HUDEP-2 (cell line): Measurements from ENCODE around the gene NUDT21.

Experiments used
- DNase-seq, 76 experiments: peaks; one replicate each; lab custom pipeline; 2025; ENCODE audit not compliant: unreplicated experiment in 76 of 76; lab: John Stamatoyannopoulos, UW

Gene NUDT21

GRCh38 chr16:56463153-56463552 lies 12.0 kb upstream of the NUDT21 start:
- DNase-seq, result no peak

DNA sequence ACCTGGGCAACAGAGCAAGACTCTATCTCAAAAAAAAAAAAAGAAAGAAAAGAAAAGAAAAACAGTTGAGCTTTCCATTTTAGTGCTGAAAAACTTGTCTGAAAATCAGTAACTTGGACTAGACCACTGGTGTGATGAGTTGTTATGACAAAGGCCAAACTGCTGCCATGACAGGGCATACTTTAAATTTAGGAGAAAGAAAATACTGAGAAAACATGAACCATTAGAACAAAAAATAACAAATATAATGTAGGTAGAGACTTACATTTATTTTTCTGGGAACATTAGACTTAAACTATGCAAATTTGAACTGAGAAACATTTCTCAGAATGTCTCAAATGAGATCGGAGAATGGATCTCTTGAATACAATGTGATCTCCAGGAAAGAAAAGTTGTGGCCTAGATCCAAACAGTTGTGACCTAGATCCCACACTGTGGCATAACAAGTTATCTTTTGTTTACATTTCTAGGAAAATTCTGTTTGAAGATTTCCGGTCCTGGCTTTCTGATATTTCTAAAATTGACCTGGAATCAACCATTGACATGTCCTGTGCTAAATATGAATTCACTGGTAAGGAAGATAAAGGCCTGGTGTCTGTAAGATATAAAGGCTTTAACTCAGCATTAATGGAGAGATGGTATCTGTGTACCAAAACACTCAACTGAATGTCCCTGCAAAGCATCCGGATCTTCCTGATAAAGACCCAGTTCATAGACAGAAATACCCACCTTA lies 11.1 kb upstream of the NUDT21 start:
- DNase-seq, result peak in 37 of 76 experiments; percentile 3 to 89 (median 58)

DNA sequence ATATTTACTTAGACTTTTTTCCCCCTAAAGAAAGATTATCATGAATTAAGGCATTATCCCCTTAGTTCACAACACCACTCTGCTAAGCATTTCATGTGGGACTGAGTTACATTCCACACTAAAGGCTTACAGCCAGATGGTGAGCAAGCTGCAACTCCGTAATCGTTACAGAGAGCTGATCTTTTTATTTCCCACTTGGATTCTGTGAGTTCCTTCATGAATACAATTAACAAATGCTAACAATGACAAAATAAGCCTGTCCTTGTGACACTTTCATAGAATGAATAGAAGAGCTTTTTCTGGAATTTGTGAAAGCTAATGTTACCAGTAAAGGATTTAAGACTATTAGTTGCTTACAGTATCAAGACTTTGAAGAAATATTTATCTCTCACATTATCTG lies 9.0 kb upstream of the NUDT21 start:
- DNase-seq, result no peak

DNA sequence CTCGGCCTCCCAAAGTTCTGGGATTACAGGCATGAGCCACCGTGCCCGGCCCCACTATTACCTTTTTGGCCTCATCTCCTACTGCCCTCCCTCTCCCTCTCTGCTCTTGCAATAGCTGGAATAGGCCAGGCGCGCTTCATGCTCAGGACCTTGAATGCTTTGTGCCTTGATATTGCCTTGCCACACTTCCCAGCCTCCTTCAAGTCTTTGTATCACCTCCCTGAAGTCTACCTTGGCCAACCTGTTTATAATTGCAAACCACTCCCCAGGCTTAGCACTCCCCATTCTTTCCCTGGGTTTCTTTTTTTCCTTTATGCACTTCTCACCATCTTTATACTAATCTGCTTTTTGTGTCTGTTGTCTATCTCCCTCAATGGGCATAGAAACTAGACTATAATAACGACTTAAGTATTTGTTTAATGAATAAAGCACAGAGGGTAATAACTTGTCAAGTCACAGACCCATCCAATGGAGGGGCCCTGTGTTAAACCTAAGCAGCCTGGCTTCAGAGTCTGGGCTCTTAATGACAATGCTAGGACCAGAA lies 6.9 kb upstream of the NUDT21 start:
- DNase-seq, result no peak

GRCh38 chr16:56451753-56452689 lies 889 bp upstream of the NUDT21 start:
- DNase-seq, result peak in 17 of 76 experiments; percentile 11 to 70 (median 50)

GRCh38 chr16:56450275-56450985 lies 702 bp downstream of the NUDT21 start:
- peak in 1 of 76 experiments; percentile 10 for DNase-seq

- no peak for DNase-seq
These were observed 3.1 kb downstream of the NUDT21 start for GRCh38 chr16:56448005-56448404.

DNA sequence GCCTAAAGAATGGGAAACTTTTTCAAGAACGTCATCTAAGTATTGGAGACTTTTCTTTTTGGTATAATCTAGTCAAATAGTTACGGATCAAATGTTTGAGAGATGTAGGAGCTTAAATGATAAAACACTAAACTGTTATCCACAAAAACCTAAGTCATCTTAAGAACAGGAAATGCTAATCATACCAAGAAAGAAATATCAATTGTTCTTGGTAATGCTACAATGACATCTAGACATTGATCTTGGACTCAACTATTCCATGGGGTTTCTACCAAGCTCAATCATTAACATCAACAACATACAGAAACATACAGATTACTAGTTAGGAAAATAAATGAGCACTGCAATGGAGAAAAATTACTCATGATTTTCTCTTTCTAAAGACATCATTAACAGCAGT lies 3.8 kb downstream of the NUDT21 start:
- DNase-seq, result no peak

DNA sequence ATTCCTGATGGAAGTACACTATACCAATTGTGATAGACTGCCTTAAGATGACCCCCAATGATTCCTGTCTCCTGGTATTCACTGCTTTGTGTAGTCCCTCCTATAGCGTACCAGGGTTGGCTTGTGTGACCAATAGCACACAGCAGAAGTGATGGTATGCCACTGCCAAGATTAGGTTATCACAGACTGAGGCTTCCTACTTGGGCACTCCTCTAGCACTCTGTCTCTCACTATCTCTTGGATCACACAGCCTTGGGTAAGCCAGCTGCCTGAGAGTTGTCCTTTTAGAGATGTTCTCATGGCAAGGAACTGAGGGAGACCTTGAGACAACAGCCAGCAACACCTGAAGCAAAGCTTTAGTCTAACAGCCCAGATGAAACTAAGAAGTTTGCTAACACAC lies 13.1 kb downstream of the NUDT21 start:
- DNase-seq, result peak in 64 of 76 experiments; percentile 13 to 81 (median 44)

- no peak for DNase-seq
These were observed 14.9 kb downstream of the NUDT21 start for GRCh38 chr16:56436258-56436657.

- DNase-seq, result no peak
These were observed 23.0 kb downstream of the NUDT21 start for GRCh38 chr16:56428091-56428490.

GRCh38 chr16:56426585-56426984 lies 24.5 kb downstream of the NUDT21 start:
- no peak for DNase-seq

- DNase-seq, result peak in 58 of 76 experiments; percentile 4 to 75 (median 46)
These were observed 25.7 kb downstream of the NUDT21 start, which contains the start of gene AMFR for GRCh38 chr16:56425439-56425832. AMFR (minus strand) TSS chr16:56425545; CDS start chr16:56425327, 218 bp downstream.

GRCh38 chr16:56424791-56425438 lies 26.2 kb downstream of the NUDT21 start:
- peak in 7 of 76 experiments; percentile 26 to 48 (median 38) for DNase-seq

DNA sequence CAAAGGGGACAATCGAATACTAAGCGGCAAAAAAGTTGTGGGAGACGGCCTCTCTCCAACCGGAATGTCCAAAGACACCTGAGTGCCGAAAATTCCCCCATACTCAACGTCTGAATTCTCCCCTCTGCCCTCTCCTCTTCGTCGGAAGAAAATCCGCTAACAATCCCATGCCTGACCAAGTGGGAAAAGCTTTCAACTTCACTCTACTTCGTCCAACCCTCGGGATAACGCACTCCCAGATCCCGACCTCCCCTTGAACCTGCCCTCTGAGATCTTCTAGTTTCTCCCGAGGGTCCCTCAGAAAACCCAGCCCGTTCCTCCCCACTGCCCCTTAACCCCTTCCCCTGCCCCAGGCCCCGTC lies 26.7 kb downstream of the NUDT21 start:
- no peak for DNase-seq

DNA sequence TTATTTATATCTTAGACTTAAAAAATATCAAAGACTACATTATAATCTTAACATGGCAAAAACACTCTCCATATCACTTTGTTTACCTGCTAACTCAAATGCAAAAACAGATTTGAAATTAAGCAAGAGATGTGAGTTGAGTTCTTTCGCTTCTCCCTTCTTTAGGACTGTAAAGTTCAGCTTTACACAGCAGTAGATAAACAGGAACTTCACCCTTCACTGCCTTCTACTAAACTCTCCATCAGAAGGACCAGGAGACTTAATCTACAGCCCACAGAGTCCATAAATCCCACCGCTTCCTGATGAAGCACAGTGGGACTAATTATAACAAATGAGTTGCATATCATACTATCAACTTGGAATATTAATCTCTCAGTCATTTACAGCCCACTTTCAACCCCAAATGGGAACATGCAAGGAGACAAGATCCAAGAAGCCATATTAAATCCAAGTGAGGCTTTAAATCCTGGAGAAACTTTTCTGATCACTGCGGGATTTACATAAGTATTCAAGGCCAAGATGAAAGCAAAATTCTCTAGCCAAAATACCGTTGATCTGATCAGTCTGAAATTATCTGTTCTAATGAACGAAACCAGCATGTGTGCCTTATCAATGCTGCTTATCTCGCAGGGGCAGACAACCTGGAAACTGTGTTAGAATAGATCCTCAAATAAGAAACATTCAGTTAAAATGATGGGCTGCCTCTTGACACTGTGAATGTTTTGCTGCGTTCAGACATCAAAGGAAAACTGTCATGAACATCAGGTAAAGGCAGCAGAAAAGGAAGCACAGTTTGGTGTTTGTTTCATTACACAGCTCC lies 27.3 kb downstream of the NUDT21 start:
- peak in 8 of 76 experiments; percentile 4 to 32 (median 21) for DNase-seq

DNA sequence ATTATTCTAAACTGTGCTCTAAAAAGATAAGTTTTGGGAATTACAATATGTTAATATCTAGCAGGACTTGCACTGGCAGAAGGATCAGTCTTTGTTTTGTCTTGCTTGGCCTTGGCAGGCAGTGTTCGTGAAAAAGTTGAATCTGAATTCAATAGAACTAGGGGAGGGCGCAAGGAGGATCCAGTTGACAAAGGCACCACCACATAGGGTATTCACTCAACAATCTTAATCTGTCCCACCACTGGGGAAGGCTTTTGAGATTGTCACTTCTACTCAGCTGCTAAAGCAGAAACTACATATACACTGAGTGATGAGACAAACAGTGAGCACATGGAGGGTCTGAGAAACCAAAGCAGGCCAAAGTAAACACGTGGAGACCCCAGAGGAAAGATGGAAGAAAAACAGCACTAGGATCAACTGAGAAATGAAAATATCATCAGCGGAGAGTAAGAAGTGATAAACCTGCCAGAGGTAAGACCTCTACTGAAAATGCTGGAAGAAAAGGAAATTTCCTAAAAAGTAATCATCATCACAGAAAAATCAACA lies 28.2 kb downstream of the NUDT21 start:
- no peak for DNase-seq

DNA sequence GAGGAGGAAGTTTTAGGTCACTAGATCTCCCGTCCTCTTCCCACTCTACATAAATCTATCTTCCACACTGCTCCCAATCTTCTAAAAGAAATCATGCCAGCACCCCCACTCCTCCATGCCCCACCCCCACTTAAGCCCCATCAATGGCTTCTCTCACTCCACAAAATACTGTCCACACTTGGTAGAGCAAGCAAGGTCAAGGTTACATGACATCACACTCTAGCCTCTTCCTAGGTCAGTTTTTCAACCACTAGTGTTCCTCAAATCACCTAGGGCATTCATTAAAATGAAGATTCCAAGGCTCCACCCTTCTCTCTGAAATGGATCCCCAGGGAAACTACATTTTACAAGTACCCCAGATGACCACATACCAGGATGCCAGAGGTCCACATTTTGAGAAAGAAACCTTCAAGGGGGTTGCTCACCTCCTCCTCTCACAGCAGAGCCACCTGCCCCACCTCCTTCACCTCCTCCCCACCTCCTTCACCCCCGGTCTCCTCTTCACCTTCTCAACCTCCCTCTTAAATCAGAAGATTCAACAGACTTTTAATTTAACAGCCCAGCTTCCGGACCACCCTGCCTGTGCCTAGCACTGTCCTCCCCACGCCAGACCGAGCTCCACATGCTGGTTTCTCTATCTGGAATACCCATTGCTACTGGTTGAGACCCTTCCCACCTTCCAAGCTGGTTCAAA lies 29.0 kb downstream of the NUDT21 start:
- DNase-seq, result no peak
